HAP-1 (cell line): ENCODE data around the gene PPIB.
A peak's percentile ranks its signal among the peaks of the same experiment; 100 is the strongest.

Source experiments
- DNase-seq, 2 experiments: peaks; one replicate each; pipeline ENCODE4 v3.0.0-alpha.2; 2016 to 2020; ENCODE audit warnings: low spot score in 2 of 2
- H3K27me3 ChIP-seq: fragments of 250-450 bp; sonication (Bioruptor Pico); 2 replicates; pipeline ENCODE4 v1.5.1; 2020; ENCODE audit warnings: low read depth, mild to moderate bottlenecking, moderate library complexity
- H3K36me3 ChIP-seq: fragments of 250-450 bp; sonication (Bioruptor Pico); replicated peaks from 2 replicates; pipeline ENCODE4 v1.5.1; 2020; ENCODE audit warnings: mild to moderate bottlenecking
- H3K4me1 ChIP-seq: fragments of 250-450 bp; sonication (Bioruptor Pico); 2 replicates; pipeline ENCODE4 v1.5.1; 2020; ENCODE audit warnings: mild to moderate bottlenecking
- H3K4me3 ChIP-seq: fragments of 250-450 bp; sonication (Bioruptor Pico); 2 replicates; pipeline ENCODE4 v1.5.1; 2020; ENCODE audit warnings: mild to moderate bottlenecking, moderate library complexity
- H3K9me3 ChIP-seq: fragments of 250-450 bp; sonication (Bioruptor Pico); 2 replicates; pipeline ENCODE4 v1.5.1; 2020; ENCODE audit warnings: mild to moderate bottlenecking, moderate library complexity
- in situ Hi-C: fragments of 300-500 bp; cut with MboI; formaldehyde crosslinking; loops from 3 replicates; pipeline ENCODE4 v1.14.3; 2020; ENCODE audit warnings: low sequenced_read_pairs, inconsistent platforms, mixed read lengths

PPIB gene

GRCh38 chr15:64162869-64163658 lies at the start of gene PPIB:
PPIB (minus strand) TSS chr15:64163022; CDS start chr15:64162986, 36 bp downstream.
- in situ Hi-C loops: no loop called here
- Histone ChIP-seq H3K36me3 (peaks cover 43% of the 10 kb centered on the region), H3K4me3 (peak within 1 kb of the TSS; percentile 95), H3K4me1 (peaks cover 20% of the 10 kb centered on the region), H3K27me3 (no peaks in the 10 kb centered on the region), H3K9me3 (no peaks in the 10 kb centered on the region)
- peak; percentile 100 for DNase-seq

DNA sequence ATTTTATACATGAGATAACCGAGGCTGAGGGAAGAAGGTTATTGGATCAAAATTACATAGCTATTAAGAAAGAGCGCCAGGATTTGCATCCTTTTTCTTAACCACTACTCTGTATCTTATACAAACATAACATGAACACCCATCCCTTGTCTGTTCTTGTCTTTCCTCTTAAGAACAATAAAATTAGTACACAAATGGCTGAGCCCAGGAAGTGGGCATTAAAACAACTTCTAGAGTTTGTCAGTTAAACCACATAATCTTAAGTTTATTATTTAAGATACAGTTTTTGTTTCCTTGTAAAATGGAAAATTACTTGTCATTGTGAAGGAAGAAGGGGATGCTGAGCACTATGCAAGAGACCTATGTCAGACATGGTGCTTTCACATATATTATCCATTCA lies 48.9 kb upstream of the PPIB start:
- no peak overlapping the region for H3K4me3 ChIP-seq
- DNase-seq: no peak
- no peaks in the 10 kb centered on the region for H3K9me3 ChIP-seq
- H3K4me1 ChIP-seq: peaks cover 3% of the 10 kb centered on the region; the same call in 1 of the 2 replicates
- peaks cover 16% of the 10 kb centered on the region for H3K36me3 ChIP-seq
- no peaks in the 10 kb centered on the region for H3K27me3 ChIP-seq
- in situ Hi-C loops: no loop called here

DNA sequence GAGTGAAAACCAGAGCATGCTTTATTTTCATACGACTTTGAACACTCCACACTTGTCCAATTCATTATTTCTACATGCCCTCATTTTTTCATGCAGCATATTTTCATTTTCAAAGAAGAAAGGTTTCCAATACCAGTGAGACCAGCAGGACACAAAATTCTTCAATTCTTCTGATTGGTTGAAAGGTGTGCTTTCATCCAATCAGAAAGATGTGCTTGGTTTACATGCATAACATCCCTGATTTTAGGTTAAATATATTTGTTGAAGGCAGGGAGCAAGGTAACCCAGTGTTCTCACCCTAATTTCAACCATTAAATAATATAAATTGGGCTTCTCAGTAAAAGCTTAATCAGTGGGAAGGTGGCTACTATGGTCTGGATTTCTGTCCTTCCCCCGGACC lies 47.5 kb upstream of the PPIB start:
- DNase-seq: no peak
- peaks cover 13% of the 10 kb centered on the region for H3K36me3 ChIP-seq

DNA sequence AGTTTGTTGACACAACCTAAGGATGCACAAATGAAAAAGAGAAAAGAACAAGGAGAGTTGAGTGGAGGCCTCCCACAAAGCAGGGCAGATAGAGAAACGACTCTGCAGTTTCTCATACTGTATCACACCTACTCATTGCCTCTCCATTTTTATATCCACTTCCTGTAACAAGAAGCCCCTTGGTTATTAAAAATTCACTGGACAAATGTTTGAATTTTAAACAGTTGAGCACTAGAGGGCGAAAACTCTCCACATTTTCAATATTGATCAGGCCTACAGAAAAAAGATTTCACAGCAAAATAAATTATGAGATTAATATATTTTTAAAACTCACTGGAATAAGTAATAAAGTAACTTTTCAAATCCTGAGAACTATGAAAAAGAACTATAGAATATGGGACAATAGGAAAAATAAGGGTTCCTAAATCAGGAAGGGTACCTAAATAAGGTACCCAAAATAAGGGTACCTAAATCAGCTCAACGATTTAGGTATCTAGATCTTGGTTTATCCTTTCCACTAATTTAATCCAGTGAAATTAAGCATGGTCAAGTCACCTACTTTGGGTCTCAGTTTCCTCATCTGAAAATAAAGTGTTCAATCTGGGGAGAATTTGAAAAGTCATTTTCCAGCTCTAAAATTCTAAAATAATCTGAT lies 47.0 kb upstream of the PPIB start:
- in situ Hi-C loops: loop anchor here (5.0 kb wide), 1 partner anchor 152 kb away; no protein-coding TSS in a partner anchor
- no peaks in the 10 kb centered on the region for H3K9me3 ChIP-seq

More for the DNA sequence above, 47.5 kb upstream of the PPIB start:
- H3K27me3 ChIP-seq: no peaks in the 10 kb centered on the region
- H3K9me3 ChIP-seq: no peaks in the 10 kb centered on the region
- H3K4me1 ChIP-seq: peaks cover 3% of the 10 kb centered on the region; the same call in 1 of the 2 replicates
- in situ Hi-C loops: no loop called here
- no peak overlapping the region for H3K4me3 ChIP-seq

DNA sequence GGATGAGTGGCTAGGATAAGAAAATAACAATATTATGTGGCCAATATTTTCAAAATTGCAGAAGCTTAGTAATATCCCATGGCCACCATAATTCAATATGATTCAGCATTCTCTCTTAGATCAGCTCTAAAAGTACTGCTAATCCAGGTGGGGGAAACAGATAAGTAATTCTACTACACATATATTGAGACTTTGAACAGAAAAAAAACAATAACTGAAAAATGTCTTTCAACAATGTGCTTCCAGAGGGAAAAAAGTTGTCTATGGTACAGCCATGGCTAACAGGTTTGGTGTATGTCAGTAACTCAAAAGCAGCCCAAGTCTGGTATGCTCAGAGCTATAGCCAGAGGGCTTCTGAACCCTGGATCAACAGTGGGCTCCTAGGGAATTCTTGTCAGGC lies 42.4 kb upstream of the PPIB start:
- in situ Hi-C loops: loop anchor here (5.0 kb wide), 1 partner anchor 157 kb away; no protein-coding TSS in a partner anchor
- Histone ChIP-seq H3K9me3 (no peaks in the 10 kb centered on the region), H3K4me1 (peaks cover 3% of the 10 kb centered on the region; the same call in 1 of the 2 replicates), H3K4me3 (no peak overlapping the region), H3K36me3 (peaks cover 16% of the 10 kb centered on the region), H3K27me3 (no peaks in the 10 kb centered on the region)
- no peak for DNase-seq

More for the DNA sequence above, 47.0 kb upstream of the PPIB start:
- Histone ChIP-seq H3K4me3 (no peak overlapping the region), H3K4me1 (peaks cover 3% of the 10 kb centered on the region; the same call in 1 of the 2 replicates), H3K27me3 (no peaks in the 10 kb centered on the region), H3K36me3 (peaks cover 13% of the 10 kb centered on the region)
- DNase-seq: peak in 1 of 2 experiments; percentile 87

DNA sequence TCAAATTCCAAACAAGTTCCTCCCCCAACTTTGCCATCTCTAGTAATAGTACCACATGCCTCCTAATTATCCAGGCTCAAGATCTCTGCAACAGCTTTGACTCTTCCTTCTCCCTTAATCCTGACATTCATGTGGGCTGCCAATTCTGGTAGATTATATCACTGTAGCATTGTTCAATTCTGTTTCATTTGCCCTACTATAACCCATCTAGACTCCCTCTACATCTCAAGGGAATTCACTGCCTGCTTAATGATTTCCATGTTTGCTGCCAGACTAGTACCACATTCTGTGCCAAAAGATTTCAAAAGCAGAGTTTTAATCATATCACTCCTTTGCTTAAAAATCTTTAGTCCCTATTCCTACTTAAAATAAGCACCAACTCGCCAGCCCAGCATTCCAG lies 34.6 kb upstream of the PPIB start:
- no peaks in the 10 kb centered on the region for H3K27me3 ChIP-seq
- H3K4me3 ChIP-seq: no peak overlapping the region
- no peak for DNase-seq
- no peaks in the 10 kb centered on the region for H3K9me3 ChIP-seq
- in situ Hi-C loops: no loop called here
- H3K36me3 ChIP-seq: peaks cover 14% of the 10 kb centered on the region; the same call in 1 of the 2 replicates
- H3K4me1 ChIP-seq: peaks cover 1% of the 10 kb centered on the region

DNA sequence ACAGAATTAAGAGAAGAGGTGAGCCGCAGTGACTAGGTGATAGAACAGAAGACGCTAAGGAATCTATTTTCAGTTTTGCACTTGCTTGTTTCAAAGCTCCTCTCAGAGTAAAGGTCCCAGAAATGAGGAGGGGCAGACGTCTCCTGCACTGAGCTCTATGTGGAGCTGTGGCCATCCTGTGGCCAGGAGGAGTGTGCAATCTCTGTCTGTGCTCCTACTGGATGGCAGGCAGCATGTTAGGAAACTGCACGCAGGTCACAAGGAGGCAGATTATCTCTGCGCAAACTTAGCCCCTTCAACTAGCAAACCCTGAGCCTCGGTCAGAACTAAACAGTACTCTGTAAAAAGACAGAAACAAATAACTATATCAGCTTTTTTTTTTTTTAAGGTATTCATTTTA lies 31.1 kb upstream of the PPIB start:
- Histone ChIP-seq H3K9me3 (no peaks in the 10 kb centered on the region), H3K36me3 (peaks cover 13% of the 10 kb centered on the region; the same call in 1 of the 2 replicates), H3K4me3 (no peak overlapping the region), H3K27me3 (no peaks in the 10 kb centered on the region), H3K4me1 (peaks cover 13% of the 10 kb centered on the region)
- DNase-seq: peak in 1 of 2 experiments; percentile 30
- in situ Hi-C loops: no loop called here

GRCh38 chr15:64191971-64192830 lies 29.4 kb upstream of the PPIB start:
- no peaks in the 10 kb centered on the region for H3K9me3 ChIP-seq
- peak; percentile 61 to 85 for DNase-seq
- in situ Hi-C loops: no loop called here

GRCh38 chr15:64187396-64188191 lies 24.8 kb upstream of the PPIB start:
- DNase-seq: no peak
- Histone ChIP-seq H3K36me3 (peaks cover 17% of the 10 kb centered on the region), H3K27me3 (no peaks in the 10 kb centered on the region), H3K4me3 (no peak overlapping the region), H3K9me3 (no peaks in the 10 kb centered on the region), H3K4me1 (peaks cover 13% of the 10 kb centered on the region)
- in situ Hi-C loops: no loop called here

More at GRCh38 chr15:64191971-64192830, 29.4 kb upstream of the PPIB start:
- peaks cover 16% of the 10 kb centered on the region for H3K36me3 ChIP-seq
- no peak overlapping the region for H3K4me3 ChIP-seq
- peaks cover 13% of the 10 kb centered on the region for H3K4me1 ChIP-seq
- H3K27me3 ChIP-seq: no peaks in the 10 kb centered on the region

- Histone ChIP-seq H3K4me3 (no peak overlapping the region), H3K9me3 (no peaks in the 10 kb centered on the region), H3K27me3 (no peaks in the 10 kb centered on the region), H3K4me1 (0 out of 2 replicates have a peak, but pooled peaks cover 4% of the 10 kb centered on the region), H3K36me3 (peaks cover 26% of the 10 kb centered on the region)
- in situ Hi-C loops: no loop called here
- no peak for DNase-seq
Measured at GRCh38 chr15:64185146-64185911, 22.5 kb upstream of the PPIB start.

GRCh38 chr15:64182859-64183370 lies 20.1 kb upstream of the PPIB start:
- no peaks in the 10 kb centered on the region for H3K9me3 ChIP-seq
- peaks cover 23% of the 10 kb centered on the region for H3K36me3 ChIP-seq
- H3K4me1 ChIP-seq: 0 out of 2 replicates have a peak, but pooled peaks cover 2% of the 10 kb centered on the region
- in situ Hi-C loops: no loop called here
- no peak overlapping the region for H3K4me3 ChIP-seq
- no peaks in the 10 kb centered on the region for H3K27me3 ChIP-seq
- DNase-seq: no peak

GRCh38 chr15:64180235-64180824 lies 17.5 kb upstream of the PPIB start:
- Histone ChIP-seq H3K27me3 (no peaks in the 10 kb centered on the region), H3K36me3 (peaks cover 20% of the 10 kb centered on the region), H3K4me1 (0 out of 2 replicates have a peak, but pooled peaks cover 2% of the 10 kb centered on the region), H3K4me3 (no peak overlapping the region), H3K9me3 (no peaks in the 10 kb centered on the region)
- DNase-seq: no peak
- in situ Hi-C loops: no loop called here
